Right renal pelvis (tissue), 4 donors: ENCODE results near the gene CCL26. TPM values are rescaled to one million over a fixed set of nuclear protein-coding genes. Genes with fewer than 3 reads are reported as not detected.

Experiments used
- polyA plus RNA-seq, 4 donors: library from polyadenylated mRNA; unstranded; fragments of 120-200 nt; gene quantifications; one replicate each; pipeline ENCODE4 v1.2.1, GENCODE V29; 2013; ENCODE audit not compliant: insufficient read length in 4 of 4

Gene CCL26
- polyA plus RNA-seq, 4 donors = 0.17 TPM; not detected in 3

Other genes starting within 250 kb of the CCL26 start
- 10 to 100 TPM; 32.1 to 36.8 (median 35.4) TPM for gene HIP1, start 33.3 kb downstream of the CCL26 start, polyA plus RNA-seq
- gene CCL24, start 41.6 kb upstream of the CCL26 start, polyA plus RNA-seq = 1 to 10 TPM in 1 of 4 donors, not detected in 3; 2.1 TPM
- 10 to 100 TPM; 62.6 to 82.4 (median 67.2) TPM for gene RHBDD2, start 106.8 kb upstream of the CCL26 start, polyA plus RNA-seq
- gene POR, start 142.9 kb upstream of the CCL26 start, polyA plus RNA-seq = 10 to 100 TPM; 59.7 to 75.4 (median 67.2) TPM
- 10 to 100 TPM; 50.9 to 65.7 (median 55.6) TPM for gene TMEM120A, start 222.4 kb upstream of the CCL26 start, polyA plus RNA-seq